Body of pancreas (tissue), 4 donors: Measurements from ENCODE around the gene TRERF1. TPM values are rescaled to one million over a fixed set of nuclear protein-coding genes. Genes with fewer than 3 reads are reported as not detected.
A peak's percentile ranks its signal among the peaks of the same experiment; 100 is the strongest.

Experiments used
- ATAC-seq: fragments of 150-250 bp; one replicate; pipeline ENCODE4 v1.9.1; 2016
- DNase-seq, 4 donors: peaks; one replicate each; pipeline ENCODE4 v3.0.0-alpha.2; 2019
- H3K27ac ChIP-seq, 4 donors: fragments of 200-600 bp; sonication (generic); 1 replicate in 3 of 4; 2 replicates in 1 of 4; pipeline versions ENCODE4 v1.5.1 to v1.6.1; 2016 to 2019; ENCODE audit warnings: mild to moderate bottlenecking in 1 of 4, mixed read lengths in 1 of 4, moderate library complexity in 1 of 4
- H3K27me3 ChIP-seq, 2 donors: fragments of 200-600 bp; sonication (generic); one replicate each; pipeline ENCODE4 v1.6.0; 2016; ENCODE audit warnings: mild to moderate bottlenecking in 1 of 2
- H3K36me3 ChIP-seq, 2 donors: fragments of 200-600 bp; sonication (generic); replicated peaks in 1 of 2; 2 replicates each; pipeline ENCODE4 v1.5.1; 2016; ENCODE audit warnings: low read depth in 2 of 2; ENCODE audit not compliant: insufficient read depth in 1 of 2
- H3K4me1 ChIP-seq: fragments of 200-600 bp; sonication (generic); one replicate; pipeline ENCODE4 v1.6.0; 2016
- H3K4me3 ChIP-seq, 2 donors: fragments of 200-600 bp; sonication (generic); 1 replicate in 1 of 2; 2 replicates in 1 of 2; pipeline ENCODE4 v1.5.1; 2016 to 2019
- H3K9me3 ChIP-seq, 3 donors: fragments of 200-600 bp; sonication (generic); 1 replicate in 2 of 3; 2 replicates in 1 of 3; pipeline ENCODE4 v1.5.1; 2016
- CTCF ChIP-seq, 7 experiments: fragments of 450-650 bp in 4 of 7; fragments of 200-600 bp in 3 of 7; sonication (generic) in 3 of 7; IDR thresholded peaks; one replicate each; pipeline ENCODE4 v1.5.1; 2016 to 2019; ENCODE audit warnings: antibody characterized with exemption in 7 of 7
- POLR2A ChIP-seq, 3 donors: fragments of 450-650 bp; IDR thresholded peaks; one replicate each; pipeline ENCODE4 v1.6.1; 2016; ENCODE audit warnings: antibody characterized with exemption in 3 of 3, mild to moderate bottlenecking in 2 of 3
- WGBS, 2 donors: methylation state at CpG; one replicate each; pipeline ENCODE4 v1.1.5; 2017; 5-methylcytosine and 5-hydroxymethylcytosine counted together
- intact Hi-C: fragments of 100-400 bp; cut with DNase I; formaldehyde crosslinking; loops from one replicate; pipeline ENCODE4 v1.15.1; 2023
- total RNA-seq, 2 donors: library from RNA; depleted of rRNA; stranded (reverse); fragments of >200 nt; gene quantifications; one replicate each; pipeline ENCODE4 v1.1.0, GENCODE V29; 2016

The TRERF1 gene
- total RNA-seq, 2 donors from 2014 or later, result 2.3 to 3.4 TPM

- Histone ChIP-seq H3K9me3 (no peaks in the 10 kb centered on the region), H3K36me3 (no peaks in the 10 kb centered on the region), H3K27me3 (no peaks in the 10 kb centered on the region), H3K4me1 (no peaks in the 10 kb centered on the region), H3K4me3 (no peak overlapping the region), H3K27ac (no peak overlapping the region)
- WGBS, 2 donors, result 77 to 79% methylated on average over 9 to 10 of the region's 10 CpGs
- DNase-seq (no peak), ATAC-seq (no peak)
- no peak for TF ChIP-seq CTCF (IDR thresholded peaks at IDR 0.05)
- TF ChIP-seq POLR2A (IDR thresholded peaks at IDR 0.05), result no peak
- intact Hi-C loops, result no loop called here
These were observed 187.4 kb downstream of the TRERF1 start for GRCh38 chr6:42264162-42264851.

DNA sequence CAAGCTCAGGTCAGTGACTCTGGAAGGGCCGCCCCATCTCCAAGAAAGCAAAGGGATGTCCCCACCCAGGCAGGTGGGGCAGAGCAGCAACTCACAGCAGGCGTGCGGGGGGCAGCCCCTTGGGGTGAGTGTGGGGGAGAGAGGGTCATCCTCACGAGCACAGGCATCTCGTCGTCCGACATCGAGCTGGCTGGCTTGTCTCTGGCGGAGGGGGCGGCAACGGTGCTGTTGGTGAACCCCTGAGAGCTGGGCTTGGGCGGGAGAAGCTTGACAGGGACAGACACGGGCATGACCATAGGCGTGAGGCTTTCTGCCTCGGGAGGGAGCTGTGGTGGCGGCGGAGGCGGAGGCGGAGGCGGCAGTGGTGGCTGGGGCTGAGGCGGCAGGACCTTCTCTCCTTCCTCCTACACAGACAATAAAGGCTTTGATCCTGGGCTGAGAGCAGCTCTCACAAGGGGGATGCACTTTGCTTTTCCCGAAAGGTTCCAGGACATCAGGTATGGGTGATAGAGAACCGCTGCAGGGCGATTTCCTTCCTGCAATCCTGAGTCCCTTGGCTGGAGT, 188.5 kb downstream of the TRERF1 start:
- TF ChIP-seq POLR2A (IDR thresholded peaks at IDR 0.05) (no peak), CTCF (IDR thresholded peaks at IDR 0.05) (no peak)
- H3K27me3 ChIP-seq, result no peaks in the 10 kb centered on the region
- H3K36me3 ChIP-seq, result no peaks in the 10 kb centered on the region
- WGBS, 2 donors, result 87 to 90% methylated on average over 21 to 22 of the region's 24 CpGs
- ATAC-seq (no peak), DNase-seq (no peak)
- no peak overlapping the region for H3K4me3 ChIP-seq
- no peaks in the 10 kb centered on the region for H3K9me3 ChIP-seq
- H3K27ac ChIP-seq, result no peak overlapping the region
- intact Hi-C loops, result no loop called here
- no peaks in the 10 kb centered on the region for H3K4me1 ChIP-seq

DNA sequence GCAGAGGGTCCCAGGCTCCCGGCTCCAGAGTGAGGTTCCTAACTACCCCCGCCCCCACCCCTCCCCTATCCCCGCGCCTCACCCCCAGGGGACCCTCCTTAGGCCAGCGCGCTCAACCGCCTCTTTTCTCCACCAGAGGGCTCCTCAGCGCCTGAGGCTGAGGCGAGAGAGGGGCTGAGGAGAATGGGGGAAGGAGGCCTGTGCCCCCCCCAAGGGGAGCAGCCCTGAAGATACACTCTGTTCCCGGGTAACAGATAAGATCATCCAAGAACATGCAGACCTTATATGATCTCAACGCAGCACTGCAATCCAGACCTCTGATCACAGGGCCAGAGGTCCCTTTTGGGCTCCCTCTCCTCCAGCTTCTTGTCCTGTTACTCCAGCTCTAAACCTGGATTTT, 190.8 kb downstream of the TRERF1 start:
- no peaks in the 10 kb centered on the region for H3K9me3 ChIP-seq
- H3K4me3 ChIP-seq, result no peak overlapping the region
- DNase-seq (peak in 3 of 4 donors; percentile 22 to 41 (median 24)), ATAC-seq (peak; percentile 43)
- H3K27me3 ChIP-seq, result no peaks in the 10 kb centered on the region
- TF ChIP-seq CTCF (IDR thresholded peaks at IDR 0.05) (peak; percentile 21 to 57 (median 44)), POLR2A (IDR thresholded peaks at IDR 0.05) (no peak)
- H3K4me1 ChIP-seq, result no peaks in the 10 kb centered on the region
- H3K36me3 ChIP-seq, result no peaks in the 10 kb centered on the region
- no peak overlapping the region for H3K27ac ChIP-seq
- WGBS, 2 donors, result 10 to 34% methylated on average over 2 to 11 of the region's 11 CpGs
- intact Hi-C loops, result no loop called here

GRCh38 chr6:42260396-42260888, 191.3 kb downstream of the TRERF1 start:
- ATAC-seq (peak; percentile 44), DNase-seq (peak in 1 of 4 donors; percentile 39)
- Histone ChIP-seq H3K27ac (no peak overlapping the region), H3K36me3 (no peaks in the 10 kb centered on the region), H3K27me3 (no peaks in the 10 kb centered on the region), H3K4me3 (no peak overlapping the region), H3K9me3 (no peaks in the 10 kb centered on the region), H3K4me1 (no peaks in the 10 kb centered on the region)
- intact Hi-C loops, result no loop called here
- WGBS, 2 donors, result 67 to 75% methylated on average over 7 of the region's 7 CpGs
- TF ChIP-seq CTCF (IDR thresholded peaks at IDR 0.05) (no peak), POLR2A (IDR thresholded peaks at IDR 0.05) (no peak)
